Upper lobe of left lung (tissue), 6 donors: ENCODE data around the gene DAPK2. TPM values are rescaled to one million over a fixed set of nuclear protein-coding genes. Genes with fewer than 3 reads are reported as not detected.

ENCODE experiments used
- ATAC-seq, 2 donors: fragments of 200-7000 bp; cut with Tn5 transposase; one replicate each; pipeline ENCODE4 v1.9.1; 2022; ENCODE audit warnings: mild to moderate bottlenecking in 2 of 2, moderate library complexity in 2 of 2; ENCODE audit not compliant: low FRiP score in 2 of 2
- DNase-seq, 2 donors: peaks; one replicate each; pipeline ENCODE4 v3.0.0-alpha.2; 2019 to 2020
- H3K27ac ChIP-seq, 4 donors: fragments of 200-600 bp; sonication (generic); one replicate each; pipeline ENCODE4 v1.5.1; 2016 to 2019
- H3K27me3 ChIP-seq, 4 donors: fragments of 200-600 bp; sonication (generic); one replicate each; pipeline ENCODE4 v1.5.1; 2017 to 2019
- H3K36me3 ChIP-seq, 4 donors: fragments of 200-600 bp; sonication (generic); one replicate each; pipeline ENCODE4 v1.5.1; 2016 to 2019
- H3K4me1 ChIP-seq, 4 donors: fragments of 200-600 bp; sonication (generic); one replicate each; pipeline ENCODE4 v1.5.1; 2018 to 2019
- H3K4me3 ChIP-seq, 4 donors: fragments of 200-600 bp; sonication (generic); one replicate each; pipeline ENCODE4 v1.5.1; 2017 to 2019; ENCODE audit warnings: mild to moderate bottlenecking in 2 of 4, moderate library complexity in 1 of 4
- H3K9me3 ChIP-seq, 4 donors: fragments of 200-600 bp; sonication (generic); one replicate each; pipeline ENCODE4 v1.5.1; 2018 to 2019
- CTCF ChIP-seq, 6 experiments: fragments of 450-650 bp in 4 of 6; fragments of 200-600 bp in 2 of 6; sonication (generic) in 2 of 6; IDR thresholded peaks; one replicate each; pipeline ENCODE4 v1.5.1; 2016 to 2019; ENCODE audit warnings: antibody characterized with exemption in 6 of 6
- EP300 ChIP-seq, 4 donors: sonication (generic); formaldehyde crosslinking; IDR thresholded peaks; one replicate each; pipeline ENCODE4 v1.5.1; 2017; ENCODE audit warnings: antibody characterized with exemption in 4 of 4, control low read depth in 2 of 4
- POLR2A ChIP-seq, 4 donors: fragments of 450-650 bp; IDR thresholded peaks; one replicate each; pipeline ENCODE4 v1.5.1; 2016 to 2017; ENCODE audit warnings: antibody characterized with exemption in 4 of 4, mild to moderate bottlenecking in 2 of 4
- POLR2AphosphoS5 ChIP-seq, 2 donors: sonication (generic); formaldehyde crosslinking; IDR thresholded peaks; one replicate each; pipeline ENCODE4 v1.5.1; 2017; ENCODE audit warnings: antibody characterized with exemption in 2 of 2
- WGBS, 2 donors: methylation state at CpG; one replicate each; pipeline ENCODE4 v1.1.5; 2017 to 2018; 5-methylcytosine and 5-hydroxymethylcytosine counted together
- total RNA-seq, 6 donors: library from RNA; depleted of rRNA in 4 of 6; stranded (reverse); fragments of >200 nt in 4 of 6; gene quantifications; one replicate each; pipeline versions ENCODE4 v1.1.0 to v1.2.1, GENCODE V29; 2016 to 2021
- donor health status: DM: no; HTN: no; CAD: no; lungs with moderate emphysema.
- donor health status: DM: no; HTN: yes; CAD: no; lungs with severe emphysema.

The DAPK2 gene
- total RNA-seq, 6 donors from 2014 or later: 58.3 to 270 (median 136) TPM

DNA sequence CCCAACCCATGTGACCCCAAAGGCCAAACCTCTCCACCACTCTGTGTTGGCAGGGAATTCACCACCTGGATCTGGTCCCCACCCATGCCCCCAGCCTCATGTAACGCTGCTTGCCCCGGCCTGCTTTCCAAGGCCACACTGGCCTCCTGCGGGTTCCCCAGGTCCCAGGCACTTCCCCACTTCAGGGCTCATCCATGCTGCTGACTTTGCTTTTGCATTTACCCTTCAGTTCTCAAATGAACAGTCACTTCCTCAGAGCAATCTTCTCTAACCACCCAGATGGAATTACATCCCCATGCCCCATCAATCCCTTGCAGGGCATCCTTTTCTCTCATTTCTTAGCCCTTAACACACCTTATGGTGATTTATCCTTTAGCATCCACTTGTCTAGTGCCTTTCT, 9.2 kb downstream of the DAPK2 start:
- no peak for TF ChIP-seq EP300 (IDR thresholded peaks at IDR 0.05)
- TF ChIP-seq POLR2AphosphoS5 (IDR thresholded peaks at IDR 0.05): no peak
- no peak for TF ChIP-seq POLR2A (IDR thresholded peaks at IDR 0.05)
- no peak for TF ChIP-seq CTCF (IDR thresholded peaks at IDR 0.05)
- peaks cover 0 to 1% (median 0%) of the 10 kb centered on the region in 4 donors for H3K4me1 ChIP-seq
- no peaks in the 10 kb centered on the region for H3K27me3 ChIP-seq
- ATAC-seq (no peak), DNase-seq (no peak)
- WGBS, 2 donors: 82 to 85% methylated on average over 3 of the region's 3 CpGs
- H3K36me3 ChIP-seq: peaks cover 0 to 24% (median 9%) of the 10 kb centered on the region in 4 donors
- no peaks in the 10 kb centered on the region for H3K9me3 ChIP-seq
- H3K4me3 ChIP-seq: no peak overlapping the region
- no peak overlapping the region for H3K27ac ChIP-seq

GRCh38 chr15:64035525-64035924, 10.8 kb downstream of the DAPK2 start:
- TF ChIP-seq CTCF (IDR thresholded peaks at IDR 0.05) (no peak), POLR2A (IDR thresholded peaks at IDR 0.05) (no peak), POLR2AphosphoS5 (IDR thresholded peaks at IDR 0.05) (no peak), EP300 (IDR thresholded peaks at IDR 0.05) (no peak)
- Histone ChIP-seq H3K4me3 (no peak overlapping the region), H3K4me1 (no peaks in the 10 kb centered on the region), H3K27ac (no peak overlapping the region), H3K36me3 (peaks cover 0 to 24% (median 9%) of the 10 kb centered on the region in 4 donors), H3K9me3 (no peaks in the 10 kb centered on the region), H3K27me3 (no peaks in the 10 kb centered on the region)
- DNase-seq: no peak
- no peak for ATAC-seq
- 78 to 80% methylated on average over 1 of the region's 1 CpG for WGBS, 2 donors

- DNase-seq (no peak), ATAC-seq (no peak)
- H3K27ac ChIP-seq: no peak overlapping the region
- H3K4me3 ChIP-seq: no peak overlapping the region
- no peak for TF ChIP-seq EP300 (IDR thresholded peaks at IDR 0.05)
- TF ChIP-seq CTCF (IDR thresholded peaks at IDR 0.05): no peak
- no peak for TF ChIP-seq POLR2A (IDR thresholded peaks at IDR 0.05)
- no peak for TF ChIP-seq POLR2AphosphoS5 (IDR thresholded peaks at IDR 0.05)
- no peaks in the 10 kb centered on the region for H3K4me1 ChIP-seq
- H3K9me3 ChIP-seq: no peaks in the 10 kb centered on the region
- H3K27me3 ChIP-seq: no peaks in the 10 kb centered on the region
- WGBS, 2 donors: 31 to 33% methylated on average over 4 of the region's 4 CpGs
- H3K36me3 ChIP-seq: peaks cover 0 to 22% (median 9%) of the 10 kb centered on the region in 4 donors
Observed at GRCh38 chr15:64034519-64034918, 11.8 kb downstream of the DAPK2 start.

DNA sequence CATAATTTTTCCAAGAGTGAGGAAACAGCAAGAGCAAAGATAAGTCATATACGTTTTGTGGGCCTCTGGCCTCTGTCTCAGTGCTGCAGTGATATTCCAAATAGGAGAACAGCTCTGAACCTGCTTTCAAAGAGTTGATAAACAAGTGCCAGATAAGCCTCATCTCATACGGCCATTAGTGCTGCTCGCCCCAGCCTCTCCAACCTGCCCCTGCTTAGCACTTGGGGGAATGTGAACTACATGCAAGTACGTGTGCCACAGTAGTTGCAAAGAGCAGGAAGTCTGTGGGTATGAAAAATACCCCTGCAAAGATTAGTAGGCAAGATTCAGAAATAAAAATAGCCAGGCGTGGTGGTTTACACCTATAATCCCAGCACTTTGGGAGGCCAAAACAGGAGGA, 14.0 kb downstream of the DAPK2 start:
- ATAC-seq: no peak
- no peaks in the 10 kb centered on the region for H3K27me3 ChIP-seq
- no peaks in the 10 kb centered on the region for H3K9me3 ChIP-seq
- H3K36me3 ChIP-seq: peaks cover 0 to 8% (median 3%) of the 10 kb centered on the region in 4 donors
- H3K27ac ChIP-seq: no peak overlapping the region
- H3K4me1 ChIP-seq: peaks cover 0 to 6% (median under 1%) of the 10 kb centered on the region in 4 donors
- TF ChIP-seq EP300 (IDR thresholded peaks at IDR 0.05) (no peak), POLR2AphosphoS5 (IDR thresholded peaks at IDR 0.05) (no peak), CTCF (IDR thresholded peaks at IDR 0.05) (no peak), POLR2A (IDR thresholded peaks at IDR 0.05) (no peak)
- 65 to 80% methylated on average over 5 of the region's 5 CpGs for WGBS, 2 donors
- no peak overlapping the region for H3K4me3 ChIP-seq
- DNase-seq: no peak

- no peak for DNase-seq
- no peak for ATAC-seq
- TF ChIP-seq POLR2A (IDR thresholded peaks at IDR 0.05) (no peak), CTCF (IDR thresholded peaks at IDR 0.05) (no peak), EP300 (IDR thresholded peaks at IDR 0.05) (no peak), POLR2AphosphoS5 (IDR thresholded peaks at IDR 0.05) (no peak)
- WGBS, 2 donors: 93 to 99% methylated on average over 4 of the region's 4 CpGs
- Histone ChIP-seq H3K9me3 (no peaks in the 10 kb centered on the region), H3K27ac (no peak overlapping the region), H3K4me3 (no peak overlapping the region), H3K4me1 (peaks cover 7 to 14% (median 10%) of the 10 kb centered on the region in 4 donors), H3K36me3 (no peaks in the 10 kb centered on the region), H3K27me3 (no peaks in the 10 kb centered on the region)
Observed at GRCh38 chr15:64030123-64030522, 16.2 kb downstream of the DAPK2 start.
